C4-2B (cell line): ENCODE measurements around the gene RPUSD1.

Experiments used
- CTCF ChIP-seq: fragments of 450-650 bp; conservative IDR thresholded peaks from 2 replicates; pipeline ENCODE4 v1.5.1; 2017; ENCODE audit warnings: mild to moderate bottlenecking
- ZFX ChIP-seq: fragments of 450-650 bp; IDR thresholded peaks from 2 replicates; pipeline ENCODE4 v1.6.1; 2017

DNA sequence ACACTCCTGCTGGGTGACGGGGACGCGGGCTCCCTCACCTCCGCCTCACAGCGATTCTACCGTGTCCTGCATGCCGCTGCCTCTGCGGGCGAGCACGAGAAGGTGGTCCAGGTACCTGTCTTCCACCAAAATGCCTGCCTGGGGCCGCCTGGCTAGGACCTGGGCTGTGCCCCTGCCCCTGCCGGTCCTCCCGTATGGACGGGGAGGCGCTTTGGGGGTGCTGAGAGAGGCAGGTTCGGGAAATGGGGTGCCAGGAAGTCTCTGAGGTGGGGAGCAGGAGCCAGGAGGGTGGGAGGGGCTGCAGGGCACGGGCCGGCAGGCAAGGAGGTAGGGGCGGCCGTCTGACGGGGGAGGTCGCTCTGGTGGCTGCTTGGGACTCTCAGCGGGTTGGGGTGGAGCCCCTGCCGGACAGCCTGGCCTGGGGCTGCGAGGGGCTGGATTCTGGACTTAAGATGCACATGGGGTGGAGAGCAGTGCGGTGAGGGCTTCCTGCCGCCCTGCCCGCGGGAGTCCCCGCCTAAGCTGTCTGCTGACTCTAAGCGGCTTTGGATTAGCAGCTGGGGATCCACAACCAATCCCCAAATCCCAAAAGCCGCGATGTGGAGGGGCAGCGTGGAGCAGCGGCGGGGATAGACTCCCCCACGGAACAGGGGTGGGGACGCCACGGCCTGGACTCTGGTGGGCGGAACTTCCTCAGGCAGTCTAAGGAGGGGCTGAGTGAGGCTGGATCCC lies 6.1 kb upstream of the RPUSD1 start:
- TF ChIP-seq CTCF (no peak), ZFX (no peak)
